ENCODE data around the gene MARK1. TPM values are rescaled to one million over a fixed set of nuclear protein-coding genes. Genes with fewer than 3 reads are reported as not detected.

Gene MARK1
- polyA plus RNA-seq, 1 of the 3 experiments (the other 2 are of a cell fraction), result 3.1 TPM

GRCh38 chr1:220694866-220695382 lies 167.0 kb downstream of the MARK1 start:
- TF ChIP-seq RCOR1 (IDR thresholded peaks at IDR 0.05; ENCODE audit: low read length) (no peak), MXI1 (IDR thresholded peaks at IDR 0.05; ENCODE audit: low read depth, low read length) (no peak), RAD21 (IDR thresholded peaks at IDR 0.05; ENCODE audit: low read length) (no peak), USF2 (IDR thresholded peaks at IDR 0.05; ENCODE audit: borderline replicate concordance, low read depth, low read length) (no peak), EP300 (IDR thresholded peaks at IDR 0.05; ENCODE audit: borderline replicate concordance in 1 of 2, low read depth in 1 of 2, low read length in 1 of 2) (no peak), NRF1 (IDR thresholded peaks at IDR 0.05; ENCODE audit: low read depth, low read length) (no peak), TEAD4 (IDR thresholded peaks at IDR 0.05; ENCODE audit: borderline replicate concordance, insufficient read depth) (no peak), JUND (IDR thresholded peaks at IDR 0.05) (no peak)
- ChIA-PET CTCF (interaction anchor here (2.1 to 2.7 kb wide), 2 partner anchors 38 to 82 kb away, joined by 10 to 16 read pairs; no protein-coding TSS in a partner anchor), POLR2A (no interaction called here)

GRCh38 chr1:220695426-220695825 lies 167.5 kb downstream of the MARK1 start:
- Histone ChIP-seq H3K27me3 (ENCODE audit: insufficient read depth) (no peaks in the 10 kb centered on the region), H3K9ac (no peak overlapping the region), H4K20me1 (ENCODE audit: insufficient read depth) (no peaks in the 10 kb centered on the region), H3K9me3 (no peaks in the 10 kb centered on the region), H3K4me2 (no peak overlapping the region), H3K4me3 (ENCODE audit: low read depth in 2 of 2, low read length in 1 of 2) (no peak overlapping the region), H3K27ac (ENCODE audit: low read depth in 2 of 2, low read length in 1 of 2) (no peak overlapping the region), H3K79me2 (ENCODE audit: insufficient read depth) (no peaks in the 10 kb centered on the region), H3K36me3 (replicated peaks in 1 of 2; ENCODE audit: control insufficient read depth in 1 of 2, insufficient read depth in 2 of 2, low read length in 1 of 2) (no peaks in the 10 kb centered on the region), H2AFZ (ENCODE audit: low read depth) (no peak overlapping the region), H3K9me2 (no peaks in the 10 kb centered on the region), H3F3A (replicated peaks; ENCODE audit: insufficient read depth) (no peaks in the 10 kb centered on the region), H3K4me1 (ENCODE audit: control insufficient read depth in 1 of 2, insufficient read depth in 2 of 2, low read depth in 1 of 2, low read length in 1 of 2) (peaks cover 0 to 4% of the 10 kb centered on the region in 2 experiments; a peak in 1 of 4 replicates)
- 87% methylated on average over 4 of the region's 4 CpGs for WGBS (ENCODE audit: low lambda C conversion rate)
- no peak for DNase-seq
- CTCF ChIA-PET, result no interaction called here
- no peak for TF ChIP-seq PBX3 (IDR thresholded peaks at IDR 0.05)
- TF ChIP-seq RAD21 (IDR thresholded peaks at IDR 0.05; ENCODE audit: low read length), result no peak
- TF ChIP-seq FOXJ3 (CRISPR knock-in tag; IDR thresholded peaks at IDR 0.05), result no peak
- POLR2A ChIA-PET, result no interaction called here

More at GRCh38 chr1:220694866-220695382, 167.0 kb downstream of the MARK1 start:
- Histone ChIP-seq H2AFZ (ENCODE audit: low read depth) (no peak overlapping the region), H3K27me3 (ENCODE audit: insufficient read depth) (no peaks in the 10 kb centered on the region), H3K36me3 (replicated peaks in 1 of 2; ENCODE audit: control insufficient read depth in 1 of 2, insufficient read depth in 2 of 2, low read length in 1 of 2) (no peaks in the 10 kb centered on the region), H3K9ac (no peak overlapping the region), H3F3A (replicated peaks; ENCODE audit: insufficient read depth) (no peaks in the 10 kb centered on the region), H3K4me2 (no peak overlapping the region), H3K9me2 (no peaks in the 10 kb centered on the region), H3K27ac (ENCODE audit: low read depth in 2 of 2, low read length in 1 of 2) (no peak overlapping the region), H3K4me1 (ENCODE audit: control insufficient read depth in 1 of 2, insufficient read depth in 2 of 2, low read depth in 1 of 2, low read length in 1 of 2) (peaks cover 0 to 4% of the 10 kb centered on the region in 2 experiments; a peak in 1 of 4 replicates), H3K79me2 (ENCODE audit: insufficient read depth) (no peaks in the 10 kb centered on the region), H4K20me1 (ENCODE audit: insufficient read depth) (no peaks in the 10 kb centered on the region), H3K9me3 (no peaks in the 10 kb centered on the region), H3K4me3 (ENCODE audit: low read depth in 2 of 2, low read length in 1 of 2) (no peak overlapping the region)
- 86% methylated on average over 8 of the region's 8 CpGs for WGBS (ENCODE audit: low lambda C conversion rate)
- no peak for DNase-seq

Measured in SK-N-SH (cell line).